ENCODE results near the gene HHAT. TPM values are rescaled to one million over a fixed set of nuclear protein-coding genes. Genes with fewer than 3 reads are reported as not detected.

The HHAT gene
- total RNA-seq, 1 donor from 2014 or later = 13.7 TPM

DNA sequence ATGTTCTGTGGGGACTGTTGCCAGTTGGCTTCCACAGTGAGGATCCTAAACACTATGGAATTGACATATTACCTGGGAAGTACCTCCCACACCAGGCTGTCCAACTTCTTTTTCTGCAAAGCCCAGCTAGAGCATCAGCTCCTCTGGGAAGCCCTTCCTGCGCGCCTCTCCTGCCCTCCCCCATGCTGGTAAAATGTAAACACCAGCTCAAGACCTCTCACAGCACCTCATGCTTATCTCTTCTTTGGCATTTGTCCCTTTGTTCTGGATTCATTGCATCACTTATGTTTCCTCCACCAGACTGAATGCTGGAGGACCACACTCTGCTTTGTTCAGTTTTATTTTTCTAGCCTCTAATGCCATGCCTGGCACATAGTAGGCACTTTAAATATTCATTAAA, 172.1 kb downstream of the HHAT start:
- TF ChIP-seq, protein P1, sequence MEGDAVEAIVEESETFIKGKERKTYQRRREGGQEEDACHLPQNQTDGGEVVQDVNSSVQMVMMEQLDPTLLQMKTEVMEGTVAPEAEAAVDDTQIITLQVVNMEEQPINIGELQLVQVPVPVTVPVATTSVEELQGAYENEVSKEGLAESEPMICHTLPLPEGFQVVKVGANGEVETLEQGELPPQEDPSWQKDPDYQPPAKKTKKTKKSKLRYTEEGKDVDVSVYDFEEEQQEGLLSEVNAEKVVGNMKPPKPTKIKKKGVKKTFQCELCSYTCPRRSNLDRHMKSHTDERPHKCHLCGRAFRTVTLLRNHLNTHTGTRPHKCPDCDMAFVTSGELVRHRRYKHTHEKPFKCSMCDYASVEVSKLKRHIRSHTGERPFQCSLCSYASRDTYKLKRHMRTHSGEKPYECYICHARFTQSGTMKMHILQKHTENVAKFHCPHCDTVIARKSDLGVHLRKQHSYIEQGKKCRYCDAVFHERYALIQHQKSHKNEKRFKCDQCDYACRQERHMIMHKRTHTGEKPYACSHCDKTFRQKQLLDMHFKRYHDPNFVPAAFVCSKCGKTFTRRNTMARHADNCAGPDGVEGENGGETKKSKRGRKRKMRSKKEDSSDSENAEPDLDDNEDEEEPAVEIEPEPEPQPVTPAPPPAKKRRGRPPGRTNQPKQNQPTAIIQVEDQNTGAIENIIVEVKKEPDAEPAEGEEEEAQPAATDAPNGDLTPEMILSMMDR (conservative IDR thresholded peaks at IDR 0.05; ENCODE audit: low read depth, low read length) = no peak
- DNase-seq (ENCODE audit: low read depth) = no peak
- H3K4me3 ChIP-seq (ENCODE audit: low read depth, low read length) = no peak overlapping the region

DNA sequence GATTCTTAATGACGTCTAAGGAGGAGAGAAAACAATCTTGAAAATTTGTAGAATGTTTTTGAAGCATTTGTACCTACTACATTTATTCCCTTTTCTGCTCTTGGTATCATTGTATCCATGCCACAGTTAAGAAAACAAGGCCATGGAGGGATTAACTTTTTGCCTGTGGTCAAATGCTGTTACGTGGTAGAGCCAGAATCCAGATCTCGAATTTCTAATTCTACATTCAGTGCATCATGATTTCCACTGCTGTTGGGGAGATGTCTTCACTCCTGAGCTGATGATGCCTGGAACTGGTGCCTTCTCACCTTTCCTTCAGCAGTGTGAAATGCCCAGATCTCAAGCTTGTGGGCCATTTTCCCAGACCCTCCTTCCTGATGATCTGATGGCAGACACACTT, 175.6 kb downstream of the HHAT start:
- no peak for DNase-seq (ENCODE audit: low read depth)
- H3K4me3 ChIP-seq (ENCODE audit: low read depth, low read length) = no peak overlapping the region
- TF ChIP-seq, protein P1 (conservative IDR thresholded peaks at IDR 0.05; ENCODE audit: low read depth, low read length) = no peak

DNA sequence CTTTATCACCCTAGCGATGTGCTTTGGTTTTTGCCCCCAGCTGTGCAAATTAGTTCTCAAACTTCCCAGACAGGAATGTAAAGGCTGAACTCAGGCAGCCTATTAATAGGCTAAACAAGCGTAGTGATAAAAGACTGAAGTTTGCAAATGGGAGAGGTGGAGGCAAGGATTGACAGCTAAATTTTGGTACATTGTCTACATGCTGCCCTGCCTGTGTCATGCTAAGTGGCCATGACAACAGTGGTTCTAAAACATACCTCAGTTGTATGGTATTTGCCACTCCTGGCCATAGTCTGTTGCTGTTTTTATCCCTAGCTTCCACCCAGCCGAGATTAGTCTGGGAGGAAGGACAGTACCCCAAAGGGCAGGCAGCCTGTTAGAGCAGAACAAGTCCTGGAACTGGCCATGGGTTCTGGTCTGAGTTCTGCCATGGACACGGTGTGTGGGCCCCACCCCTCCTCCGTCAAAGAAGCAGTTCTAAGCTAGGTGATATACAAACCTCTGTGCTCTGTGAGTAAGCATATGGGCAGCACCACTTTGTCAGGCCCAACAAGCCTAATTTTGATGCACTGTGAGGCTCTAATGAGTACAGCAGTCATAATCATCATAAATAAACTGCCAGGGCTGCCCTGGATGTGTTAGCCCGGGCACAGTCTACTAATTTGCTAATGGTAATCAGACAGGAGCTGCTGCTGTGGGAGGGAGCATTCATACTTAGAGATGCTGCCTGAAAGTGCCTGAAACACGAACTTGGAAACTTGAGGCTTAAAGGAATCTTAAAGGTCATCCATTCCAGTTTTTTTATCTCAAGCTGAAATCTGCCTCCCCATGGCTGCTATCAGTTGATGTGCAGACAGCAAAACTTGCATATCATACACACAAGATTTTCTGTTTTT, 177.1 kb downstream of the HHAT start:
- no peak for DNase-seq (ENCODE audit: low read depth)
- H3K4me3 ChIP-seq (ENCODE audit: low read depth, low read length) = no peak overlapping the region
- TF ChIP-seq, protein P1 (conservative IDR thresholded peaks at IDR 0.05; ENCODE audit: low read depth, low read length) = no peak

DNA sequence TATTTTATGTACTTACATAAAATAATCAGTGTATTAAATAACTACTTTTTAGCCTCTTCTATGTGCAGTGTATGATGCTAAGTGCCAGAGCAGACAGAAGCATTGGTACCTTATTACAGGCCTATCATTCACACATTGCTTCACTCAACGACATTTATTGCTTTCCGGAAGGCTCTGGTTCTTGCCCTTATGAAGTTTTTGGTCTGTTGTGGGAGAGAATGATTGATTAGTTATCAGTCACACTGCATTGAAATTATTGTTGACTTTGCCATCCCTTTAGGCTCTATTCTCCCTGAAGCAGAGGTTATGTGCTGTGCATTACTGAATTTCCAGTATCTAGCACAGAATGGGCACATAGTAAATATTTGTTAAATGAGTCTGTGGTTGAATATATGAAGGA, 178.0 kb downstream of the HHAT start:
- H3K4me3 ChIP-seq (ENCODE audit: low read depth, low read length) = no peak overlapping the region
- TF ChIP-seq, protein P1 (conservative IDR thresholded peaks at IDR 0.05; ENCODE audit: low read depth, low read length) = no peak
- DNase-seq (ENCODE audit: low read depth) = no peak

DNA sequence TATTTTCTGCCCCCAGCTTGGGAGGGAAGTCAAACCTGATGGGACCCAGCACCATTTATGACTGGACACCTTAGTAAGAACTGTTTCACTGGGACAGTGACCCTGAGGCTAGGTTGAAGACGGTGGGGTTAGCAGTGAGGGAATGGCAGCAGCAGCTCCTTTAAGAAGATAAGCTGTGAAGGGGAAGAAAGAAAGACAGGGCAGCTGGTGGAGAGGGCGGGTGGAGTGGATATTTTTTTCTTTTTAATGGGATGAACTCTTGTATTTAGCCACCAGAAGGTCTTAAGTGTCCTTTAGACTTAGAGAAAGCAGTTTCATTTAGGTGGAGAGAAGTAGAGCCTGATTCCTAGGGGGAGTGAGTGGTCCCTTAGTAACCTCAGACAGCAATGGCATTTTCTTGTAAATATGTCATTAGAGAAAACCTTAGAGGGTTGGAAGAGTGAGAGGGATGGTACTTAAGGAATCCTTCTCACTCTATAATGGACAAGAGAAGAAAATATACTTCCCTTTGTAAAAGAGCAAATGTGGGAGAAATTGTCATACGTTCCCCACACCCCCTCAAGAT, 187.5 kb downstream of the HHAT start:
- no peak for DNase-seq (ENCODE audit: low read depth)
- TF ChIP-seq, protein P1 (conservative IDR thresholded peaks at IDR 0.05; ENCODE audit: low read depth, low read length) = no peak
- no peak overlapping the region for H3K4me3 ChIP-seq (ENCODE audit: low read depth, low read length)

DNA sequence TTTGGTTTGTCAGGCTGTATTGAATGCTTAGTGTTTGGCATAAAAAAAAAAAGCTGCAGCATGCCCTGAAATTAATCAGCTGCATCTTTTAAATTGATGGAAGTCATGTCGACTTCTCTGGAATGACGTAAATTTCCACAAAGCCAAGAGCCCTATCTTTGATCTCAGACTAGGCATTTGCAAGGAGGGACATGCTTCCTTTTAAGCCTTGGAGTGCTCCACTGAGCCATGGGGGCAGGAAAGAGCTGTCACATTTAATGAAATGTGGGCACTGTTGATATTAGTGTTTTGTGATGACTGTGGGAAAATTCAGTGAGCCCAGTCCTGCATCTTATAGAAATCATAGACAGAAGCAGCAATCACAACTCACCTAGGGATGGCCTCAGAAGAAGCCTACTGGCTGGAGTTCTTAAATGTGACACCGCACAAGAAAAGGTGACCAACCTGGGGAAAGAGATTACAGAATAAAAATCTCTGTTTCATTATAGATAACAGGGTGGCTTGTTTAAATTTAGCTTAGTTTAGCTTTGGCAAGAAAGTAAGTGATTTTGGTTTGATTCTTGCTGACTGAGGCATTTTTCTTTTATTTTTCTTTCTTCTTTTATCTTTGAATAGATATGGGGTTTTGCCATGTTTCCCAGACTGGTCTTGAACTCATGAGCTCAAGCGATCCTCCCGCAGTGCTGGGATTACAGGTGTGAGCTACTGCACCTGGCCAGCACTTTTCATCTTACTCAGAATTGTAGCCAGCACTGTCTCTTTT, 188.2 kb downstream of the HHAT start:
- DNase-seq (ENCODE audit: low read depth) = no peak
- no peak overlapping the region for H3K4me3 ChIP-seq (ENCODE audit: low read depth, low read length)
- TF ChIP-seq, protein P1 (conservative IDR thresholded peaks at IDR 0.05; ENCODE audit: low read depth, low read length) = no peak

Data from epithelial cell of proximal tubule (primary cell).